IMR-90 (cell line): Measurements from ENCODE around the gene VPS50.

Experiments used
- BHLHE40 ChIP-seq: fragments of 150-350 bp; IDR thresholded peaks from 2 replicates; pipeline ENCODE4 v1.6.1; 2016; ENCODE audit warnings: mild to moderate bottlenecking, low read depth, low read length
- TF ChIP-seq, protein P1 (sequence below): conservative IDR thresholded peaks from 2 replicates; pipeline ENCODE4 v1.5.1; 2012; ENCODE audit warnings: mild to moderate bottlenecking, low read depth, low read length, improper control_type of control experiment
- TF ChIP-seq, protein P2 (sequence below): fragments of 150-350 bp; IDR thresholded peaks from 2 replicates; pipeline ENCODE4 v1.6.1; 2017; ENCODE audit warnings: mild to moderate bottlenecking, antibody characterized with exemption, low read length, low read depth

DNA sequence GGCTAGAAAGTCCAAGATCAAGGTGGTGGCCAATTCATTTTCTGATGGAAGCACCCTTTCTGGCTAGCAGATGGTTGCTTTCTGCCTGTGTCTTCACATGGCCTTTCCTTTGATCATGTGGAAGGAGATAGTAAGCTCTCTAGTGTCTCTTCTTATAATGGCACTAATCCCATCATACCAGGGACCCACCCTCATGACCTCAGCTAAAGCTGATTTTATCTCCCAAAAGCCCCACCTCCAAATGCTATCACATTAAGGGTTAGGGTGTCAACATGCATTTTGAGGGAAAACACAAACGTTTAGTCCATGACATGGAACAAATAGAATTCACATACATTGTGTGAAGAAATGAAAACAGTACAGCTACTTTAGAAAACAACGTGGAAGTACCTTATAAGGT, 100.0 kb downstream of the VPS50 start:
- no peak for TF ChIP-seq BHLHE40
- TF ChIP-seq, protein P1, sequence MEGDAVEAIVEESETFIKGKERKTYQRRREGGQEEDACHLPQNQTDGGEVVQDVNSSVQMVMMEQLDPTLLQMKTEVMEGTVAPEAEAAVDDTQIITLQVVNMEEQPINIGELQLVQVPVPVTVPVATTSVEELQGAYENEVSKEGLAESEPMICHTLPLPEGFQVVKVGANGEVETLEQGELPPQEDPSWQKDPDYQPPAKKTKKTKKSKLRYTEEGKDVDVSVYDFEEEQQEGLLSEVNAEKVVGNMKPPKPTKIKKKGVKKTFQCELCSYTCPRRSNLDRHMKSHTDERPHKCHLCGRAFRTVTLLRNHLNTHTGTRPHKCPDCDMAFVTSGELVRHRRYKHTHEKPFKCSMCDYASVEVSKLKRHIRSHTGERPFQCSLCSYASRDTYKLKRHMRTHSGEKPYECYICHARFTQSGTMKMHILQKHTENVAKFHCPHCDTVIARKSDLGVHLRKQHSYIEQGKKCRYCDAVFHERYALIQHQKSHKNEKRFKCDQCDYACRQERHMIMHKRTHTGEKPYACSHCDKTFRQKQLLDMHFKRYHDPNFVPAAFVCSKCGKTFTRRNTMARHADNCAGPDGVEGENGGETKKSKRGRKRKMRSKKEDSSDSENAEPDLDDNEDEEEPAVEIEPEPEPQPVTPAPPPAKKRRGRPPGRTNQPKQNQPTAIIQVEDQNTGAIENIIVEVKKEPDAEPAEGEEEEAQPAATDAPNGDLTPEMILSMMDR, result no peak
- TF ChIP-seq, protein P2, sequence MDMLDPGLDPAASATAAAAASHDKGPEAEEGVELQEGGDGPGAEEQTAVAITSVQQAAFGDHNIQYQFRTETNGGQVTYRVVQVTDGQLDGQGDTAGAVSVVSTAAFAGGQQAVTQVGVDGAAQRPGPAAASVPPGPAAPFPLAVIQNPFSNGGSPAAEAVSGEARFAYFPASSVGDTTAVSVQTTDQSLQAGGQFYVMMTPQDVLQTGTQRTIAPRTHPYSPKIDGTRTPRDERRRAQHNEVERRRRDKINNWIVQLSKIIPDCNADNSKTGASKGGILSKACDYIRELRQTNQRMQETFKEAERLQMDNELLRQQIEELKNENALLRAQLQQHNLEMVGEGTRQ, result no peak
